Hepatocyte (in vitro differentiated cells): Measurements from ENCODE around the gene PRPSAP2.

Experiments
- CTCF ChIP-seq: fragments of 200-600 bp; sonication (generic); IDR thresholded peaks from 2 replicates; pipeline ENCODE4 v1.5.1; 2016; ENCODE audit warnings: antibody characterized with exemption, mild to moderate bottlenecking; ENCODE audit not compliant: poor library complexity
- EZH2 ChIP-seq: fragments of 200-600 bp; sonication (generic); IDR thresholded peaks from 2 replicates; pipeline ENCODE4 v1.6.1; 2016; ENCODE audit warnings: antibody characterized with exemption, mild to moderate bottlenecking, borderline replicate concordance

- no peak for TF ChIP-seq CTCF
- no peak for TF ChIP-seq EZH2
Observed at GRCh38 chr17:18978050-18978449, 120.1 kb downstream of the PRPSAP2 start.
